ENCODE results near the gene MEX3A.

GRCh38 chr1:156130578-156130942, 48.3 kb upstream of the MEX3A start:
- TF ChIP-seq CTCF (IDR thresholded peaks at IDR 0.05), result no peak
- no peak for TF ChIP-seq POLR2A (IDR thresholded peaks at IDR 0.05)

Measured in esophagus squamous epithelium (tissue), 4 donors.